Measurements from ENCODE around the gene PTRHD1.

- no peak for TF ChIP-seq YY1 (IDR thresholded peaks at IDR 0.05; ENCODE audit: low read depth, low read length)
- no peak for TF ChIP-seq CTCF (IDR thresholded peaks at IDR 0.05; ENCODE audit: control extremely low read depth in 1 of 3, insufficient read depth in 1 of 3, low read depth in 1 of 3, low read length in 3 of 3)
- TF ChIP-seq TAF1 (IDR thresholded peaks at IDR 0.05; ENCODE audit: low read depth, low read length): no peak
- TF ChIP-seq MAX (IDR thresholded peaks at IDR 0.05): no peak
- no peak for TF ChIP-seq POLR2A (IDR thresholded peaks at IDR 0.05; ENCODE audit: control extremely low read depth in 1 of 2, low read depth in 2 of 2, low read length in 2 of 2)
- no peak for TF ChIP-seq POLR2AphosphoS5 (IDR thresholded peaks at IDR 0.05; ENCODE audit: low read depth, low read length)
- TF ChIP-seq GTF2F1 (IDR thresholded peaks at IDR 0.05; ENCODE audit: borderline replicate concordance, low read depth, low read length): no peak
- no peak for TF ChIP-seq SUZ12 (IDR thresholded peaks at IDR 0.05; ENCODE audit: low read length)
- no peak for TF ChIP-seq CHD2 (IDR thresholded peaks at IDR 0.05; ENCODE audit: low read length)
- TF ChIP-seq EZH2 (IDR thresholded peaks at IDR 0.05; ENCODE audit: low read depth, low read length, severe bottlenecking): no peak
- no peak for TF ChIP-seq HDAC2 (IDR thresholded peaks at IDR 0.05; ENCODE audit: borderline replicate concordance in 1 of 2, low read depth in 2 of 2, low read length in 2 of 2)
Observed at GRCh38 chr2:24754985-24755705, 38.0 kb downstream of the PTRHD1 start.
